ENCODE measurements around the gene CTRB1.

- TF ChIP-seq CTCF (IDR thresholded peaks at IDR 0.05; ENCODE audit: low read depth, low read length) = no peak
- no peak for TF ChIP-seq EZH2phosphoT487 (IDR thresholded peaks at IDR 0.05; ENCODE audit: low read depth)
Measured at GRCh38 chr16:75208242-75208825, 10.5 kb upstream of the CTRB1 start.
